Hepatocyte (in vitro differentiated cells): ENCODE data around the gene GAST.

Experiments used
- EZH2 ChIP-seq: fragments of 200-600 bp; sonication (generic); IDR thresholded peaks from 2 replicates; pipeline ENCODE4 v1.6.1; 2016; ENCODE audit warnings: antibody characterized with exemption, mild to moderate bottlenecking, borderline replicate concordance
- EZH2phosphoT487 ChIP-seq: fragments of 200-600 bp; sonication (generic); IDR thresholded peaks from one replicate; pipeline ENCODE4 v1.6.1; 2018; ENCODE audit warnings: antibody characterized with exemption, mild to moderate bottlenecking, low read depth, moderate library complexity; ENCODE audit not compliant: unreplicated experiment, severe bottlenecking
- TF ChIP-seq, protein P1 (sequence below): fragments of 200-600 bp; sonication (generic); IDR thresholded peaks from 2 replicates; pipeline ENCODE4 v1.5.1; 2016; ENCODE audit warnings: antibody characterized with exemption, mild to moderate bottlenecking; ENCODE audit not compliant: poor library complexity

DNA sequence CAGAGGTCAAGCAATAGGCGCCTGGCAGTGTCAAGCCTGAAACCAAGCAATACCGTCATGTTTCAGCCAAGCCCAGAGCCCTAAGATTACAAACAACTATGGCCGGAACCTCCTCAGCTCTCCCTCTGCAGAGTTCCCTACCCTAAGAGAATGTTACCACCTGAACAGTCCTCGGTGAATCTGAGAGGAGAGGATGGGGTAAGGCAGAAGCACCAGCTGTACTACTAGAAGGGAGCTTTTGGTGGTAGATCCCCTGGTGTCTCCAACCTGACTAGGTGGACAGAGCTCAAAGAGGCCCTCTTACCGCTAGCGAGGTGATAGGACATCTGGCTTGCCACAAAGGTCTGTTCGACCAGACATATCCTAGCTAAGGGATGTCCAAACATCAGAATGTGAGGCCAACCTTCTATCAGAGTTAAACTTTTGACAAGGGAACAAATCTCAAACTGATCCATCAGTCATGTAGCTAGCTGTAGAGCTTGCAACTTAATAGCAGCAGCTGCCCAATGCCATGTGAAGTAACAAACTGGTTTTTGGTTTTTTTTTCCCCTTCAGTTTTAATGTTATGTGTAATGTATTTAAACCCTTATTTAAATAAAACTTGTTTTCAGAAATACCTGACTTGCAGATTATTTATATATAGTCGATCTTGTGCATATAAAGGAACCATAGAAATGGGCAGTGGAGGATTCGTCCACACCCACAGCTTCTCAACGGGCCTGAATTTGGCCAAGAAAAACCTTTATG is 20.9 kb upstream of the GAST start:
- TF ChIP-seq, protein P1, sequence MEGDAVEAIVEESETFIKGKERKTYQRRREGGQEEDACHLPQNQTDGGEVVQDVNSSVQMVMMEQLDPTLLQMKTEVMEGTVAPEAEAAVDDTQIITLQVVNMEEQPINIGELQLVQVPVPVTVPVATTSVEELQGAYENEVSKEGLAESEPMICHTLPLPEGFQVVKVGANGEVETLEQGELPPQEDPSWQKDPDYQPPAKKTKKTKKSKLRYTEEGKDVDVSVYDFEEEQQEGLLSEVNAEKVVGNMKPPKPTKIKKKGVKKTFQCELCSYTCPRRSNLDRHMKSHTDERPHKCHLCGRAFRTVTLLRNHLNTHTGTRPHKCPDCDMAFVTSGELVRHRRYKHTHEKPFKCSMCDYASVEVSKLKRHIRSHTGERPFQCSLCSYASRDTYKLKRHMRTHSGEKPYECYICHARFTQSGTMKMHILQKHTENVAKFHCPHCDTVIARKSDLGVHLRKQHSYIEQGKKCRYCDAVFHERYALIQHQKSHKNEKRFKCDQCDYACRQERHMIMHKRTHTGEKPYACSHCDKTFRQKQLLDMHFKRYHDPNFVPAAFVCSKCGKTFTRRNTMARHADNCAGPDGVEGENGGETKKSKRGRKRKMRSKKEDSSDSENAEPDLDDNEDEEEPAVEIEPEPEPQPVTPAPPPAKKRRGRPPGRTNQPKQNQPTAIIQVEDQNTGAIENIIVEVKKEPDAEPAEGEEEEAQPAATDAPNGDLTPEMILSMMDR, result no peak
- TF ChIP-seq EZH2, result no peak
- TF ChIP-seq EZH2phosphoT487, result no peak
